ENCODE measurements around the gene APOL5. TPM values are rescaled to one million over a fixed set of nuclear protein-coding genes. Genes with fewer than 3 reads are reported as not detected.
A peak's percentile ranks its signal among the peaks of the same experiment; 100 is the strongest.

The APOL5 gene
- total RNA-seq, 1 experiment from 2014 or later = not detected

DNA sequence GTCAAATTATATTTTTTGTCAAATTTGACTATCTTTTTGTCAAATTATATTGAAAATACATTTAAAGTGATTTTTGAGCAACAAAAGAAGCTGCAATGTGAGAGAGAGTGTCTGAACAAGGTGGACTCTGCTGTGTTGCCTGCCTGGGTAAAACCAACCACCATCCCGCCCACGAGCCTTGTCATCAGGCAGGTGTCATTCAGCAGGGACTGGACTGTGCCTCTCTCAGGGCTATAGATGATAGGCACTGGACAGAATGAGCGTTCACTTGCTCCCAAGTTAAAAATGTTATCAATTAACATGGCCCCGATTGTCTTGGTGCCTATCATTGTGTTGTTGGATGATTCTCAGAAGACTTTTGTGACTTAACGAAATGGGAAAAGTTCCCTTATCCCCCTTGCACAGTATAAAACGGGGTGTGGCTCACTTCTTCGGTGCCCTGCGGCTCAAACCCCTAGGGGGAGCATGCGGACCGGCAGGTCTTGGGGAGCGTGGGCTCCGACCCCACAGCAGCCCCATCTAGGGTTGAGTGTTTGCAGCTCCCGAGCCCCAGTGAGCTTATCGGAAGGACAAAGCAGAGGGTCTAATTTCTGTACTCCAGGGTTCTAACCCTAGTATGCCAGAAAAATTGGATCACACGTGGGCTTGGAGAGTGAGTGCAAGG, 1.7 kb downstream of the APOL5 start:
- no peaks in the 10 kb centered on the region for H3K36me3 ChIP-seq (ENCODE audit: insufficient read depth, low read length)
- H3K4me1 ChIP-seq (ENCODE audit: low read length) = no peaks in the 10 kb centered on the region
- no peak overlapping the region for H3K9ac ChIP-seq (ENCODE audit: low read length)
- H4K20me1 ChIP-seq (ENCODE audit: insufficient read depth, low read depth, low read length) = no peaks in the 10 kb centered on the region
- H3K27me3 ChIP-seq (ENCODE audit: low read length) = no peaks in the 10 kb centered on the region
- no peaks in the 10 kb centered on the region for H3K9me2 ChIP-seq (replicated peaks; ENCODE audit: insufficient read depth, low read length)
- no peak overlapping the region for H2AFZ ChIP-seq (ENCODE audit: low read length)
- no peak overlapping the region for H3K4me3 ChIP-seq (ENCODE audit: low read length)
- no peaks in the 10 kb centered on the region for H3K9me3 ChIP-seq (ENCODE audit: low read length)
- no peak for DNase-seq
- no peak overlapping the region for H3K27ac ChIP-seq (ENCODE audit: low read length)
- no peaks in the 10 kb centered on the region for H3K79me2 ChIP-seq (ENCODE audit: low read length)
- no peak overlapping the region for H3K4me2 ChIP-seq (ENCODE audit: low read depth, low read length, poor library complexity, severe bottlenecking)

DNA sequence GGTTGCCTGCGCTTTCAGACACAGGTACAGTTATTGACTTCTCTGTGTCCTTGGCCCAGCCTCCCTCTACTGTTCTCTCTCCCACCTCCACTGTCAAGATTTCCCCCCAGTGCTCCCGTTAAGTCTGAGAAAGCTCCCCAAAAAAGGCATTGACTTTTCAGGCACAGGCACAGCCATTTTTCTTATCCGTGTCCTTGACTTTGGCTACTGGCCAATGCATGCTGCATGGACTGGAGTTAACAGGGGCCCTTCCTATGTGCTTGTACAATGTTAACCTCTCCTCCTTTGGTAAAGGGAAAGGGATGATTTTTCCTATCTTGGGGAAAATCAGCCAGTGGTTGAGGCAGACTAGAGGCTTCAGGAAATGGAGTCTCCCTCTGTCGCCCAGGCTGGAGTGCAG, 4.3 kb downstream of the APOL5 start:
- H2AFZ ChIP-seq (ENCODE audit: low read length) = no peak overlapping the region
- H3K27ac ChIP-seq (ENCODE audit: low read length) = no peak overlapping the region
- no peak overlapping the region for H3K4me2 ChIP-seq (ENCODE audit: low read depth, low read length, poor library complexity, severe bottlenecking)
- H3K4me1 ChIP-seq (ENCODE audit: low read length) = no peaks in the 10 kb centered on the region
- H3K36me3 ChIP-seq (ENCODE audit: insufficient read depth, low read length) = no peaks in the 10 kb centered on the region
- H3K9me3 ChIP-seq (ENCODE audit: low read length) = no peaks in the 10 kb centered on the region
- no peaks in the 10 kb centered on the region for H3K9me2 ChIP-seq (replicated peaks; ENCODE audit: insufficient read depth, low read length)
- H3K9ac ChIP-seq (ENCODE audit: low read length) = no peak overlapping the region
- no peak for DNase-seq
- H3K27me3 ChIP-seq (ENCODE audit: low read length) = no peaks in the 10 kb centered on the region
- no peaks in the 10 kb centered on the region for H4K20me1 ChIP-seq (ENCODE audit: insufficient read depth, low read depth, low read length)
- H3K4me3 ChIP-seq (ENCODE audit: low read length) = no peak overlapping the region
- no peaks in the 10 kb centered on the region for H3K79me2 ChIP-seq (ENCODE audit: low read length)

DNA sequence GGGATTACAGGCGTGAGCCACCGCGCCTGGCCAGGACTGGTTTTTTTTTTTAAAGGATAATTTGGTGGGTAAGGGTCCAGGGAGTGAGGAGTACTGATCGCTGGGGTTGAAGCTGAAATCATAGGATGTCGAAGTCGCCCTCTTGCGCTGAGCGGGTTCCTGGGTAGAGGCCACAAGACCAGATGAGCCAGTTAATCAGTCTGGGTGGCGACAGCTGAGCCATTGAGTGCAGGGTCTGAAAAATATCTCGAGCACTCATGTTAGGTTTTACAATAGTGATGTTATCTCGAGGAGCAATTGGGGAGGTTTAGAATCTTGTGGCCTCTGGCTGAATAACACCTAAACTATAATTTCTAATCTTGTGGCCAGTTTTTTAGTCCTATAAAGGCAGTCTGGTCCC, 7.8 kb downstream of the APOL5 start:
- H4K20me1 ChIP-seq (ENCODE audit: insufficient read depth, low read depth, low read length) = no peaks in the 10 kb centered on the region
- H3K4me3 ChIP-seq (ENCODE audit: low read length) = no peak overlapping the region
- no peaks in the 10 kb centered on the region for H3K9me3 ChIP-seq (ENCODE audit: low read length)
- no peaks in the 10 kb centered on the region for H3K36me3 ChIP-seq (ENCODE audit: insufficient read depth, low read length)
- no peaks in the 10 kb centered on the region for H3K79me2 ChIP-seq (ENCODE audit: low read length)
- no peaks in the 10 kb centered on the region for H3K9me2 ChIP-seq (replicated peaks; ENCODE audit: insufficient read depth, low read length)
- no peak overlapping the region for H2AFZ ChIP-seq (ENCODE audit: low read length)
- no peaks in the 10 kb centered on the region for H3K27me3 ChIP-seq (ENCODE audit: low read length)
- no peak overlapping the region for H3K27ac ChIP-seq (ENCODE audit: low read length)
- H3K4me1 ChIP-seq (ENCODE audit: low read length) = peaks cover 17% of the 10 kb centered on the region
- DNase-seq = no peak
- H3K9ac ChIP-seq (ENCODE audit: low read length) = no peak overlapping the region
- H3K4me2 ChIP-seq (ENCODE audit: low read depth, low read length, poor library complexity, severe bottlenecking) = no peak overlapping the region

DNA sequence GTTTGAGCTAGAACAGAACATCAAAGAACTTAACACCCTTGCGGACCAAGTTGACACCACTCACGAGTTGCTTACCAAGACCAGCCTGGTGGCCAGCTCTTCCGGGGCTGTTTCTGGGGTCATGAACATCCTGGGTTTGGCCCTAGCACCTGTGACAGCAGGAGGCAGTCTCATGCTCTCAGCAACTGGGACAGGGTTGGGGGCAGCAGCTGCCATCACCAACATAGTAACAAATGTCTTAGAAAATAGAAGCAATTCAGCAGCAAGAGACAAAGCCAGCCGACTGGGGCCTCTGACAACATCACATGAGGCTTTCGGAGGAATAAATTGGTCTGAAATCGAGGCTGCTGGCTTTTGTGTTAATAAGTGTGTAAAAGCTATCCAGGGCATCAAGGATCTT, 8.7 kb downstream of the APOL5 start:
- no peak for DNase-seq

DNA sequence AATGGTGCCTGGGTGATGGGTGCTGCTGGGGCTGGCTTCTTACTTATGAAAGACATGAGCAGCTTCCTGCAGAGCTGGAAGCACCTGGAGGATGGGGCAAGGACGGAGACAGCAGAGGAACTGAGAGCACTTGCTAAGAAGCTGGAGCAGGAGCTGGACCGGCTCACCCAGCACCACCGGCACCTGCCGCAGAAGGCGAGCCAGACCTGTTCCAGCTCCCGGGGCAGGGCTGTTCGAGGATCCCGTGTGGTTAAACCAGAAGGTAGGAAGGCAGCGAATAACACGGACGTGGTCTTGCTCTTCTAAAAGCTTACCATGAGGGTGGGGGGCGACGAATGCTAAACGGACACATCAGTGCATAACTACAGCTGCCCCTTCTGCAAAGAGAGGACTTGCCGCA, 9.3 kb downstream of the APOL5 start:
- Histone ChIP-seq H3K9ac (ENCODE audit: low read length) (no peak overlapping the region), H3K4me2 (ENCODE audit: low read depth, low read length, poor library complexity, severe bottlenecking) (no peak overlapping the region), H4K20me1 (ENCODE audit: insufficient read depth, low read depth, low read length) (no peaks in the 10 kb centered on the region), H3K9me3 (ENCODE audit: low read length) (no peaks in the 10 kb centered on the region), H3K4me1 (ENCODE audit: low read length) (peaks cover 17% of the 10 kb centered on the region), H3K9me2 (replicated peaks; ENCODE audit: insufficient read depth, low read length) (no peaks in the 10 kb centered on the region), H3K36me3 (ENCODE audit: insufficient read depth, low read length) (no peaks in the 10 kb centered on the region), H2AFZ (ENCODE audit: low read length) (no peak overlapping the region), H3K79me2 (ENCODE audit: low read length) (no peaks in the 10 kb centered on the region), H3K27ac (ENCODE audit: low read length) (no peak overlapping the region), H3K4me3 (ENCODE audit: low read length) (no peak overlapping the region), H3K27me3 (ENCODE audit: low read length) (no peaks in the 10 kb centered on the region)
- no peak for DNase-seq

More for the DNA sequence above, 8.7 kb downstream of the APOL5 start:
- Histone ChIP-seq H2AFZ (ENCODE audit: low read length) (no peak overlapping the region), H3K79me2 (ENCODE audit: low read length) (no peaks in the 10 kb centered on the region), H3K27me3 (ENCODE audit: low read length) (no peaks in the 10 kb centered on the region), H3K9me3 (ENCODE audit: low read length) (no peaks in the 10 kb centered on the region), H3K9ac (ENCODE audit: low read length) (no peak overlapping the region), H3K4me2 (ENCODE audit: low read depth, low read length, poor library complexity, severe bottlenecking) (no peak overlapping the region), H3K9me2 (replicated peaks; ENCODE audit: insufficient read depth, low read length) (no peaks in the 10 kb centered on the region), H4K20me1 (ENCODE audit: insufficient read depth, low read depth, low read length) (no peaks in the 10 kb centered on the region), H3K27ac (ENCODE audit: low read length) (no peak overlapping the region), H3K36me3 (ENCODE audit: insufficient read depth, low read length) (no peaks in the 10 kb centered on the region), H3K4me1 (ENCODE audit: low read length) (peaks cover 17% of the 10 kb centered on the region), H3K4me3 (ENCODE audit: low read length) (no peak overlapping the region)

DNA sequence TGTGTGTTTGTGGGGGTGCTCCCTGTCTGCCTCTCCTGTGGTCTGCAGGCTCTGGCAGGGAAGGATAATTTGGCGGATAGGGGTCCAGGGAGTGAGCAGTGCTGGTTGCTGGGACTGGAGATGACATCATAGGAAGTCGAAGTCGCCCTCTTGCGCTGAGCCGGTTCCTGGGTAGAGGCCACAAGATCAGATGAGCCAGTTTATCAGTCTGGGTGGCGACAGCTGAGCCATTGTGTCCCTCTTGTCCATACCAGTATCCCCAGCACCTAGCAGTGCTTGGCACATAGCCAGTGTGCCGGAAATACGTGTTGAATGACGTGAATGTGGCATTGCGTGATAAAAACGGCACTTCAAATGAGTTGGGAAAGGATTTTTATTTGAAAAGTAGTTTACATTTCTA, 9.8 kb downstream of the APOL5 start:
- no peaks in the 10 kb centered on the region for H4K20me1 ChIP-seq (ENCODE audit: insufficient read depth, low read depth, low read length)
- H3K9me2 ChIP-seq (replicated peaks; ENCODE audit: insufficient read depth, low read length) = no peaks in the 10 kb centered on the region
- DNase-seq = no peak
- no peak overlapping the region for H3K4me2 ChIP-seq (ENCODE audit: low read depth, low read length, poor library complexity, severe bottlenecking)
- H3K27ac ChIP-seq (ENCODE audit: low read length) = no peak overlapping the region
- no peaks in the 10 kb centered on the region for H3K9me3 ChIP-seq (ENCODE audit: low read length)
- H3K9ac ChIP-seq (ENCODE audit: low read length) = no peak overlapping the region
- H3K27me3 ChIP-seq (ENCODE audit: low read length) = no peaks in the 10 kb centered on the region
- H3K4me1 ChIP-seq (ENCODE audit: low read length) = peaks cover 17% of the 10 kb centered on the region
- H3K79me2 ChIP-seq (ENCODE audit: low read length) = no peaks in the 10 kb centered on the region
- no peaks in the 10 kb centered on the region for H3K36me3 ChIP-seq (ENCODE audit: insufficient read depth, low read length)
- H3K4me3 ChIP-seq (ENCODE audit: low read length) = no peak overlapping the region
- H2AFZ ChIP-seq (ENCODE audit: low read length) = no peak overlapping the region

DNA sequence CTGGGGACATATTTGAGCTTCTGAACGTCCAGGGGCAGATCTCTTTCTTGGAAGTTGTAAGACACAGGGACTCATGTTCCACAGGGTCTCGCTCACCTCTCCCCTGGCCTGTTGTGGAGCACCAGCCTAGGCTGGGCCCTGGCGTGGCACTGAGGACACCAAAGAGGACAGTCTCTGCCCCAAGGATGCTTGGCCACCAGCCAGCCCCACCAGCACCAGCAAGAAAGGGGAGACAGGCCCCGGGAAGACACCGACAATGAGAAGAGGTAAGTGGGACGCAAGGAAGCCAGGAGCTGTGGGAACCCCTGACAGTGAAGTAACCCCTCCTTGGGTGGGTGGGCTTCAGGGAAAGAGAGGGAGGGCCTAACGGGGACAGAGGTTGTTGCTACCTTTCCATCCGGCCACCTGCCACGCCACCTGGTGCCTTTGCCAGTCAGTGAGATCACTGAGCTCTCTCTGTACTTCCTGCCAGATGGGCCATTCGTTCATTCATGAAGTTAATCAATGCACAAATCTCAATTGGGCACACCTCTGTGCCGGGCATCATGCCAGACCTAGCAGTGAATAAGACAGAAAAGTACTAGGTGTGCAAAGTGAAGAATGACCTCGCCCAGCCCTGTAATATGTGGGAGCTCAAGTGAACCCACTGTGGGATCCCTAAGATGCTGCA, 11.1 kb downstream of the APOL5 start:
- H2AFZ ChIP-seq (ENCODE audit: low read length) = no peak overlapping the region
- H3K4me1 ChIP-seq (ENCODE audit: low read length) = peaks cover 17% of the 10 kb centered on the region
- peak overlapping the region; percentile 29 for H3K4me3 ChIP-seq (ENCODE audit: low read length)
- no peak overlapping the region; the same call in 1 of the 2 replicates for H3K9ac ChIP-seq (ENCODE audit: low read length)
- no peaks in the 10 kb centered on the region for H3K36me3 ChIP-seq (ENCODE audit: insufficient read depth, low read length)
- H4K20me1 ChIP-seq (ENCODE audit: insufficient read depth, low read depth, low read length) = no peaks in the 10 kb centered on the region
- H3K9me3 ChIP-seq (ENCODE audit: low read length) = no peaks in the 10 kb centered on the region
- peak overlapping the region; percentile 49; the same call in 1 of the 2 replicates for H3K27ac ChIP-seq (ENCODE audit: low read length)
- H3K9me2 ChIP-seq (replicated peaks; ENCODE audit: insufficient read depth, low read length) = no peaks in the 10 kb centered on the region
- peak; percentile 49 for DNase-seq
- peak overlapping the region; percentile 66 for H3K4me2 ChIP-seq (ENCODE audit: low read depth, low read length, poor library complexity, severe bottlenecking)
- H3K27me3 ChIP-seq (ENCODE audit: low read length) = no peaks in the 10 kb centered on the region
- H3K79me2 ChIP-seq (ENCODE audit: low read length) = no peaks in the 10 kb centered on the region

DNA sequence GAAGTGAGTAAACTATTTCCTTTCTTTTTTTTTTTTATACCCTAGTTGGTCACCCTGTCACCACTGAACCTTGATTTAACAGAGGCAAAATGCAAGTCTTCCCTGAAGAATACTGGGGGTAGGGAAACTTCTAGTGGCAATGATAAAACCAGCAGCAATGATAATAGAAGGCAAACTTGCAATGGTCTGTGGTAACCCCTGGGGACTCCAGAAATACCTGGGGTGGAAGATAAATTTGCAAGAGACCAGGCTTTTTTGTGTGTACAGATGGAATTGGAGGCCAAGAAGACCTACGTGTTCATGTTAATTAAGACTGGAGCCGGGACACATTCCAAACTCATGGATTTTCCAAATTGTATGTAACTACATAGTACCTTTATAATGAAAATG, 11.6 kb downstream of the APOL5 start:
- DNase-seq = peak; percentile 52
- Histone ChIP-seq H3K9me3 (ENCODE audit: low read length) (no peaks in the 10 kb centered on the region), H3K9ac (ENCODE audit: low read length) (no peak overlapping the region; the same call in 1 of the 2 replicates), H3K27me3 (ENCODE audit: low read length) (no peaks in the 10 kb centered on the region), H3K4me2 (ENCODE audit: low read depth, low read length, poor library complexity, severe bottlenecking) (peak overlapping the region; percentile 66), H3K36me3 (ENCODE audit: insufficient read depth, low read length) (no peaks in the 10 kb centered on the region), H3K27ac (ENCODE audit: low read length) (peak overlapping the region; percentile 49; the same call in 1 of the 2 replicates), H4K20me1 (ENCODE audit: insufficient read depth, low read depth, low read length) (no peaks in the 10 kb centered on the region), H2AFZ (ENCODE audit: low read length) (no peak overlapping the region), H3K4me1 (ENCODE audit: low read length) (peaks cover 17% of the 10 kb centered on the region), H3K4me3 (ENCODE audit: low read length) (peak overlapping the region; percentile 29), H3K79me2 (ENCODE audit: low read length) (no peaks in the 10 kb centered on the region), H3K9me2 (replicated peaks; ENCODE audit: insufficient read depth, low read length) (no peaks in the 10 kb centered on the region)
